ENCODE results near the gene SAMD11.

GRCh38 chr1:939511-940106, 15.9 kb downstream of the SAMD11 start:
- no peak for TF ChIP-seq POLR2A (IDR thresholded peaks at IDR 0.05)
- no peak for TF ChIP-seq CTCF (IDR thresholded peaks at IDR 0.05)
- TF ChIP-seq POLR2AphosphoS5 (IDR thresholded peaks at IDR 0.05): no peak
- TF ChIP-seq EP300 (IDR thresholded peaks at IDR 0.05; ENCODE audit: low read depth): no peak

All from transverse colon (tissue), 4 donors.